Coronary artery (tissue), 2 donors: ENCODE results near the gene SLFN14.
"Not testable (repeated sequence)": the region's sequence is repeated elsewhere in the genome, so short reads cannot be mapped to it uniquely, and the experiment has no call there.

Experiments
- DNase-seq: peaks from one replicate; pipeline ENCODE4 v3.0.0-alpha.2; 2017; ENCODE audit warnings: low spot score
- H3K27ac ChIP-seq, 2 donors: fragments of 200-600 bp; sonication (generic); one replicate each; pipeline ENCODE4 v1.5.1; 2016 to 2019
- H3K4me3 ChIP-seq: fragments of 200-600 bp; sonication (generic); 2 replicates; pipeline ENCODE4 v1.5.1; 2016; ENCODE audit warnings: mild to moderate bottlenecking, moderate library complexity
- TF ChIP-seq, protein P1 (sequence below): fragments of 200-600 bp; sonication (generic); IDR thresholded peaks from one replicate; pipeline ENCODE4 v1.5.1; 2019; ENCODE audit warnings: antibody characterized with exemption

SLFN14 gene

GRCh38 chr17:35578197-35578928 is 17.7 kb upstream of the SLFN14 start, which contains the start of gene PEX12:
PEX12 (minus strand) TSS chr17:35578571; CDS start chr17:35578021, 550 bp downstream.
- Histone ChIP-seq H3K27ac (peak within 1 kb of the TSS; percentile 76 to 92), H3K4me3 (peak within 1 kb of the TSS; percentile 75)
- DNase-seq = peak; percentile 92
- TF ChIP-seq, protein P1, sequence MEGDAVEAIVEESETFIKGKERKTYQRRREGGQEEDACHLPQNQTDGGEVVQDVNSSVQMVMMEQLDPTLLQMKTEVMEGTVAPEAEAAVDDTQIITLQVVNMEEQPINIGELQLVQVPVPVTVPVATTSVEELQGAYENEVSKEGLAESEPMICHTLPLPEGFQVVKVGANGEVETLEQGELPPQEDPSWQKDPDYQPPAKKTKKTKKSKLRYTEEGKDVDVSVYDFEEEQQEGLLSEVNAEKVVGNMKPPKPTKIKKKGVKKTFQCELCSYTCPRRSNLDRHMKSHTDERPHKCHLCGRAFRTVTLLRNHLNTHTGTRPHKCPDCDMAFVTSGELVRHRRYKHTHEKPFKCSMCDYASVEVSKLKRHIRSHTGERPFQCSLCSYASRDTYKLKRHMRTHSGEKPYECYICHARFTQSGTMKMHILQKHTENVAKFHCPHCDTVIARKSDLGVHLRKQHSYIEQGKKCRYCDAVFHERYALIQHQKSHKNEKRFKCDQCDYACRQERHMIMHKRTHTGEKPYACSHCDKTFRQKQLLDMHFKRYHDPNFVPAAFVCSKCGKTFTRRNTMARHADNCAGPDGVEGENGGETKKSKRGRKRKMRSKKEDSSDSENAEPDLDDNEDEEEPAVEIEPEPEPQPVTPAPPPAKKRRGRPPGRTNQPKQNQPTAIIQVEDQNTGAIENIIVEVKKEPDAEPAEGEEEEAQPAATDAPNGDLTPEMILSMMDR = no peak

DNA sequence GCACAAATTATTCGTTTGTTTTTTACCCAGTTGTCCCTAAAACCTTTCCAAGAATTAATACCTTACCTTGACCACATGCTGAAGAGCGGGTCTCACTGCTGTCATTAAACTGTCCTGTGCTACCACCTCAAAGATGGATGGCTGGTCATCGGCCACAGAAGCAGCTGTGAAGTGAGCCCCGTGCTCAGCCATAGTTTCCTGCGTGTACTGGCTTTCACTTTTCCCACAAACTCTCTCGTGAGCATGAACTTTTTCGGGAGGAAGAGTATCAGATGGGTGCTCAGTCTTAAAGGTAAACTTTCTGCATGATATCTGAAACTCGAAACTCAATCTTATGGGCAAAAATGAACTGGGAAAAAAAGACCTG is 17.2 kb upstream of the SLFN14 start:
- Histone ChIP-seq H3K4me3 (peak overlapping the region; percentile 75), H3K27ac (peak overlapping the region; percentile 76 to 92)
- TF ChIP-seq, protein P1 = no peak
- no peak for DNase-seq

- Histone ChIP-seq H3K4me3 (no peak overlapping the region), H3K27ac (no peak overlapping the region)
- DNase-seq = no peak
- TF ChIP-seq, protein P1 = no peak
Measured at GRCh38 chr17:35575759-35576158, 15.1 kb upstream of the SLFN14 start.

DNA sequence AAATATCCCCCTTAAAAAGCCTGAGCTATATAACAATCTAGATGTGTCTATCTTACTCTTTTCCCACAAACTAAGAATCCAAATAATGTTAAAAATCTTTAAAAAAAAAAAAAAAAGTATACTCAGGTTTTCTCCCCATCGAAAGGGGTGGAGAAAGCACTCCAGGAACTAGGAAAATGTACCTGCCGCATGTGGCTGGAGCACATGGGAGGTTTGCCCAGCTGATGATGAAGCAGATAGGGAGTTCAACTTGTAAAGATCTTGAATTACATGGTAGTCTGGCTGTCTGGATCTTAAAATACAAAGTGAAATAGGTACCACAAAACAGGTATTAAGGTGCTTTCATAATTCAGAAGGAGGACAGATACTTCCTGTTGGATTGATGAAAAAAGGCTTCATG is 8.8 kb upstream of the SLFN14 start:
- no peak for DNase-seq
- TF ChIP-seq, protein P1 = no peak
- H3K4me3 ChIP-seq = no peak overlapping the region

DNA sequence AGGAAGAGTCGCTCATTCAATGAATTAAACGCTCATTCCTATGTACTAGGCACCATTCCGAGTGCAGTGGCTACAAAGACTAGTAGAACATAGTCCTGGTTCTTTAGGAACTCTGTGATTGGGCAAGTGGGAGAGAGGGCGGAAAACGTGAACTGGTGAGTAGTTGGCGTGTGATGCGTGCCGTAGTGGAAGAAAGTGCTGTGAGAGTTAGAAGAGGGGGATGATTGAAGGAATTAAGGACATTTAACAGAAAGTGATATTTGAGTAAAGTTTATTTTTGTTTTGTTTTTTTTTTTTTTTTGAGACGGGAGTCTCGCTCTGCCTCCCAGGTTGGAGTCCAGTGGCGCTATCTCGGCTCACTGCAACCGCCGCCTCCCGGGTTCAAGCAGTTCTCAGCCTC is 7.9 kb upstream of the SLFN14 start:
- H3K27ac ChIP-seq = peak overlapping the region; percentile 72 to 84
- no peak for DNase-seq
- TF ChIP-seq, protein P1 = no peak
- H3K4me3 ChIP-seq = peak overlapping the region; percentile 79

More for the DNA sequence above, 8.8 kb upstream of the SLFN14 start:
- H3K27ac ChIP-seq = no peak overlapping the region

GRCh38 chr17:35566968-35567367 is 6.3 kb upstream of the SLFN14 start:
- TF ChIP-seq, protein P1 = no peak
- Histone ChIP-seq H3K27ac (no peak overlapping the region), H3K4me3 (peak overlapping the region; percentile 79)
- DNase-seq = no peak

- H3K4me3 ChIP-seq, H3K27ac ChIP-seq, DNase-seq: not testable (repeated sequence)
Measured at GRCh38 chr17:35563181-35563580, 2.6 kb upstream of the SLFN14 start.
